Activated CD4-positive, alpha-beta T cell treated with anti-CD3 and anti-CD28 coated beads, Interleukin-2, amount 50 U/mL, for 48 hours (primary cell): Measurements from ENCODE around the gene SLC46A2.

Source experiments
- DNase-seq, 2 experiments: peaks; one replicate each; pipeline ENCODE4 v3.0.0-alpha.2; 2020

SLC46A2 gene

GRCh38 chr9:112856200-112856599 lies 34.5 kb downstream of the SLC46A2 start:
- DNase-seq, result no peak

- no peak for DNase-seq
These were observed 36.0 kb downstream of the SLC46A2 start for GRCh38 chr9:112854657-112855056.

DNA sequence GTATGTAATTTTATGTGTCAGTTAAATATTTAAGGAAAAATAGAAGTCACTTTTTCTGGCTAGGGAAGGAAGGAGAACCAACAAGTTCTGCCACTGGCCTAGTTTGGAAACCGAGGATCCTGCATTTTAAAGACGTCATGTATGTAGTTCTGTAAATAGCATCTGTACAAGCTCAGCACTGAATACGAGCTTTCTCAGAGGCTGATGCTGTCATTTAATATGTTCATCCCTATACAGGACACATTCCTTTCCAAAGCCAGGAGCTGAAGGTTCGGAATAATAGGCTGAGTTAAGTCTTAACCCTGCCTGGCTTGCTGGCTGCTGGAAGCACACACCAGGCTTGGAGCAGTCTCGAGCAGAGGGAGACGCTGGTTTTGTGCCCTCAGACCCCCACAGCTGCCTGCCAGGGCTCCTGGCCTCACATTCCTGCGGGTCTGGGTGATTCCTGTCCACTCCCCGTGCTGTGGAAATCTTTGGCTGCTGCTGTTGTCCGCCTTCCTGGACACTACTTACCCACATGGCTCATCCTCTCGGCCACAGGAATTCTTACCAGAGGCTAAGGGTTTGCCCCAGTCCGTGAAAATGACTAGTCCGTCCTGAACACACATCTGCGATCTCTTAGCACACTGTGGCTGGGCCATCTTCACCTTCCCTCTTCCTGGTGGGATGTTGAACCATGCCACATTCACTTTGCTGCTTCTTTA lies 36.6 kb downstream of the SLC46A2 start:
- no peak for DNase-seq

DNA sequence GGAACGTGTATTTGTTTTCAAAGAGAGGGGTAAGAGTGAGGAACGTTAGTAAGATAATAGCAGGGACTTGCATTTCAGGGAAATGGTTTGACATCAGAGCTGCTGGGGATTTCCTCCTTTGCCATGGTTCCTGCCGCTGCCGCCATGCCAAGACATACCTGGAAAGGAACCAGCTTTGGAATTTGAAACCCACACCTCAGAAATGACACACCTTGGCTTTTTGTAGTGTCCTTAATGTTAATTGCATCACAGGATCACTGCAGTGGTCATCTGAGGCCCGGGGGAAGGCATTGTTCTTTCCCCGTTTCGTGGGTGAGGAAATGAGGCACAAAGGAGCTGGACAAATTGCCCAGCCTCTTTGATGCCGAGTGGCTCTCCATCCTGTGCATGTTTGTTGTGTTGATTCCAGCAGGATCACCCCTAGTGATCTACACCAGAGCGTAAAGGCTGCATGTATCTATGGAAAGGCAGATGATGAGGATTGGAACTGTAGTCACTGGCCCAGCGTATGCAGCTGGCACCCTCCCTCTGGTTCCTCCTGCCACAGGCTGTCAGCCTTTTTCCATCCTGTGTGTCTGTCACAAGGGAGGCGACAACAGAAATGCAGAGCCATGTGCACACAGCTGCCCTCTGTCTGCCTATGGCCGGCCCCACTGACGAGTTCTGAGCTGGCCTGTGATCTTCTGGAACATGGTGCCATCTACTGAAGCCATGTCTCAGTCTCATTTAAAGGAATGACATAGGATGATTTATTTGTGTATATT lies 37.8 kb downstream of the SLC46A2 start:
- DNase-seq, result no peak

DNA sequence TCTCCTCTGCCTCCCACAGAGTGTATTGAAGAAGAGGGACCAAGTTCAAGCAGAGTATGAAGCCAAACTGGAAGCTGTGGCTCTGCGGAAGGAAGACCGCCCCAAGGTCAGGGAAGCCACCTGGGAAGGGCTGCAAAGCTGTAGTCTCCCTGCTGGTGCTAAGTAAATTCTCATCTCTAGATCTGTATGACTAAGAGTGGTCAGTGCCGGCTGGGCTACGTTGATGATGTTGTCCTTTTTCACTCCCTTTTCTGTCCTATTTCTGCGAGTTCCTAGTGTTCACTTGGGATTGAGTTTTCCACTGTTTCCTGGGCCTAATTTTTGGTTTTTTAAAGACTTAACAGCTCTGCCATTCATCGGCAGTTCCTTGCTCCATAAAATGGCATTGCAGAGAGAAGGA lies 39.8 kb downstream of the SLC46A2 start:
- no peak for DNase-seq

DNA sequence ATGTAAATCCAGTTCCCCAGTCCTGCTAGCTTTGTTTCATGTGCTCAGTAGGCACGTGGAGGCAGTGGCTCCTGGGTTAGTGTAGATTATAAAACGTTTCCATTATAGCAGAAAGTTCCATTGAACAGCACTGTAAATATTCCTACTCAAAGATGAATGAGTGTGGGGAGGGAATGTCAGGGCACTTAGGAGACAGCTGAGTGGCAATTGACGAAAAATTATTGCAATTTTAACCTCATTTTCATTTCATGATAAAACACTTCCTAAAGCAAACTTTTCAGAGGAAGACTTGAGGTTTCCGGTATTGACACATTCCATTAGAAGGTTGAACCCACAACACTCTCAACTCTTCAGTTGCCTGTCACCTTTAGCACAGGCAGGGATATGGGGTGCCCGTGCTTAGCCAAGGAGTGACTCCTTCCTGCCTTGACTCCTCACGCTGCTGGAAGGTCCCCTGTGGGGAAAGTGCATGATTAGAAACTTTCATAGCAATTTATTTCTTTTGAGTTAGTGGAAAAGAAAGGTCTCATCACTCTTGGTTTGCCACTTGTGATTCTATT lies 41.2 kb downstream of the SLC46A2 start:
- DNase-seq, result peak in 1 of 2 experiments; percentile 25

- DNase-seq, result no peak
These were observed 42.1 kb downstream of the SLC46A2 start for GRCh38 chr9:112848316-112849151.

- no peak for DNase-seq
These were observed 43.9 kb downstream of the SLC46A2 start for GRCh38 chr9:112846528-112847488.

DNA sequence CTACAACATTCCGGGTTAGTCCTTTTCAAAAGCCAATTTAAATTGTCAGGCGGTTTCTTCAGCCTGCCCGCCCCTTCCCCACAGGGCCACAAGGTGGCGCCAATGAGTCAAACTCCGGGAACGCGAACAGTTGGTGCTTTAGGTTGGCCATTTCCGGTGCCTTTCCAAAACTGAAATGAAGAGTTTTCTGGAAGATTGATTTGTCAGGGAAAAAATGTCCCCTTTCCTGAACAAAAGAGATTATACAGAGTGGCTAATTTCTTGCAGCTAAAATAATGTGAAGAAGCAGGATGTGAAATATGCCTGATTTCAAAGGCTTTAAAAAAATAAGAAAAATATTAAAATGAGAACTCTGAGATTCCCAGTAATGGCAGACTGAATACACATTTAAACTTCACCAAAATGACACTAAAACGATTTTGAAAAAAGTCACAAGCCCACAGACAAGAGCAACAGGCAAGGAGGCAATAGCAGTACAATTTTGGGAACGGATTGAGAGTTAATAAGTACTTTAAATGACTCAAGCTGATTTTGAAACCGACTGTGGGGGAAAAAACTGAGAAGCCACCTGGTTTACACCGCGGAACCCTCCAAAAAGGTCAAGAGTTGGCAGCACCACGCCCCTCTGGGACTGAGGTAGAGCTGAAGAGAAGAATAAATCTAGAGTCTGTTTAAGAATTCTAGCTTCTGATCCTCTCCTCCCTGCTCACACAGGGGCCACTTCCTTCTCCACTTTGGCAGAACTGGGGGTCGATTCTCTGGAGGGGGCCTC lies 45.7 kb downstream of the SLC46A2 start:
- peak; percentile 86 to 89 for DNase-seq

- DNase-seq, result no peak
These were observed 48.1 kb downstream of the SLC46A2 start for GRCh38 chr9:112842555-112842954.

DNA sequence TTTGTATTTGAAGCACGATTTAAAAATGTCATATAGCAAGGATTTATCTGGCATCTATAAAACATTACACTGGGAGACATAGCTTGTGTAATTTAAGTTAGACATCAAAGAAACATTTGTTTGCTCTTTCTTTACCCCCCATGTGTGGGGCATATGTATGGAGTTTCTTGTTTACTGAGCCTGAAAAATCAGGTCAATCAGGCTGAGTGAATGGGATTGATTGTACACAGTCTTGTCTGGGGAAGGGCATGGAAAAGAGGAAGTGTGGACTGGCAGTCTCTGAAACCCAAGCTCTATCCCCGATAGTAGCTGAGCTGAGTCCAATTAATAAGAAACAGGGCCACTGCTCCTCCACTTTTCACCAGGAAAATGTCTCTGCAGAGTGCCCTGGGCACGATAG lies 49.4 kb downstream of the SLC46A2 start:
- no peak for DNase-seq

GRCh38 chr9:112839331-112839730 lies 51.3 kb downstream of the SLC46A2 start:
- no peak for DNase-seq

- DNase-seq, result no peak
These were observed 52.3 kb downstream of the SLC46A2 start for GRCh38 chr9:112838342-112838741.

- no peak for DNase-seq
These were observed 54.3 kb downstream of the SLC46A2 start for GRCh38 chr9:112836394-112836793.

- DNase-seq, result no peak
These were observed 57.6 kb downstream of the SLC46A2 start for GRCh38 chr9:112833081-112833480.

- DNase-seq, result no peak
These were observed 58.7 kb downstream of the SLC46A2 start for GRCh38 chr9:112831969-112832368.

- no peak for DNase-seq
These were observed 59.3 kb downstream of the SLC46A2 start for GRCh38 chr9:112831281-112831851.
